Sigmoid colon (tissue), 7 donors: ENCODE results near the gene CLVS2. TPM values are rescaled to one million over a fixed set of nuclear protein-coding genes. Genes with fewer than 3 reads are reported as not detected.

Experiments
- DNase-seq: peaks from one replicate; pipeline ENCODE4 v3.0.0-alpha.2; 2019
- H3K27ac ChIP-seq, 4 donors: fragments of 200-600 bp; sonication (generic); one replicate each; pipeline ENCODE4 v1.5.1; 2016 to 2019; ENCODE audit warnings: mild to moderate bottlenecking in 1 of 4
- H3K27me3 ChIP-seq, 3 donors: fragments of 200-600 bp; sonication (generic); one replicate each; pipeline ENCODE4 v1.5.1; 2019; ENCODE audit warnings: mild to moderate bottlenecking in 1 of 3
- H3K36me3 ChIP-seq, 4 donors: fragments of 200-600 bp; sonication (generic); one replicate each; pipeline ENCODE4 v1.5.1; 2016 to 2019
- H3K4me1 ChIP-seq, 4 donors: fragments of 200-600 bp; sonication (generic); one replicate each; pipeline ENCODE4 v1.5.1; 2017 to 2019
- H3K4me3 ChIP-seq, 4 donors: fragments of 200-600 bp; sonication (generic); one replicate each; pipeline ENCODE4 v1.5.1; 2017 to 2019; ENCODE audit warnings: mild to moderate bottlenecking in 2 of 4, moderate library complexity in 1 of 4
- H3K9me3 ChIP-seq, 4 donors: fragments of 200-600 bp in 3 of 4; sonication (generic) in 3 of 4; one replicate each; pipeline versions ENCODE4 v1.5.1 to v1.6.1; 2013 to 2019
- EP300 ChIP-seq, 4 donors: sonication (generic); formaldehyde crosslinking; IDR thresholded peaks; one replicate each; pipeline ENCODE4 v1.6.1; 2017; ENCODE audit warnings: antibody characterized with exemption in 4 of 4
- POLR2A ChIP-seq, 2 donors: fragments of 450-650 bp; IDR thresholded peaks; one replicate each; pipeline ENCODE4 v1.6.1; 2016; ENCODE audit warnings: antibody characterized with exemption in 2 of 2, mild to moderate bottlenecking in 2 of 2, moderate library complexity in 2 of 2
- POLR2AphosphoS5 ChIP-seq, 4 donors: sonication (generic); formaldehyde crosslinking; IDR thresholded peaks; one replicate each; pipeline ENCODE4 v1.6.1; 2017; ENCODE audit warnings: antibody characterized with exemption in 4 of 4
- WGBS, 2 donors: extraction: QIAGEN DNeasy Blood & Tissue Kit; methylation state at CpG; one replicate each; pipeline ENCODE4 v1.1.7; 2013; 5-methylcytosine and 5-hydroxymethylcytosine counted together
- intact Hi-C: fragments of 100-400 bp; cut with DNase I; formaldehyde crosslinking; loops from one replicate; pipeline ENCODE4 v1.15.1; 2023
- polyA plus RNA-seq, 3 donors: library from polyadenylated mRNA; stranded (reverse); fragments of 200-250 nt; gene quantifications; one replicate each; pipeline ENCODE4 v1.2.3, GENCODE V29; 2013
- total RNA-seq, 4 donors: library from RNA; depleted of rRNA; stranded (reverse); fragments of >200 nt; gene quantifications; one replicate each; pipeline ENCODE4 v1.1.0, GENCODE V29; 2016
- TF ChIP-seq, protein P1 (sequence below), 4 experiments: fragments of 450-650 bp in 3 of 4; fragments of 200-600 bp in 1 of 4; IDR thresholded peaks; one replicate each; pipeline ENCODE4 v1.5.1; 2016 to 2019; ENCODE audit warnings: antibody characterized with exemption in 4 of 4, mild to moderate bottlenecking in 3 of 4, moderate library complexity in 2 of 4
- donor health status: healthy with polysubstance abuse.
- donor health status: Bipolar disorder and iron deficiency.
- donor health status: healthy.

Gene CLVS2
- total and polyA plus RNA-seq, 7 donors = 0.20 to 7.5 (median 1.8) TPM; not detected in 2

DNA sequence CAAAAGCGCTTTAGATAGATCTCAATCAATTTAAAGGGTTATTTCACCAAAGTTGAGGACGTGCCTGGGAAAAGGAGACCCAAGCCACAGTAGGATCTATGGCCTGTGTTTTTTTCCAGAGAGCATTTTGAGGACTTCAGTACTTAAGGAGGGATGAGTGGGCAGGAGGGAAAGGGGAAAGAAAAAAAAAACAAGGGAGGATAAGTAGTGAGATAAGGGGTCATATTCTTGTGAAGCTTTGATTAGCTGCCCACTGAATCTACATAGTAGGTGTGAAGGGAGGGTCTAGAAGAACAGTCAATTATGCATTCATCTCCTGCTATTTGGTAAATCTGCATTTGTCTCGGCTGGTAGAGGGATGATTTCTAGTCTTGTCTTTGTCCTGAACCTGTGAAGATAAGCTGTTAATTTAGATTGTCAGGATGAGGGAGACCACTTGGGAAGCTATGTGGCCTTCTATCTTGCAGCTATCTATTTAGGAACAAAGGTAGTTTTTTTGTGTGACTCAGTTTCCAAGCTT lies 48.4 kb downstream of the CLVS2 start:
- Histone ChIP-seq H3K36me3 (no peaks in the 10 kb centered on the region), H3K4me1 (no peaks in the 10 kb centered on the region), H3K27me3 (no peaks in the 10 kb centered on the region), H3K9me3 (no peaks in the 10 kb centered on the region), H3K27ac (no peak overlapping the region), H3K4me3 (no peak overlapping the region)
- WGBS, 2 donors = 60 to 71% methylated on average over 3 of the region's 3 CpGs
- intact Hi-C loops = no loop called here
- no peak for DNase-seq
- TF ChIP-seq EP300 (IDR thresholded peaks at IDR 0.05) = no peak
- TF ChIP-seq, protein P1, sequence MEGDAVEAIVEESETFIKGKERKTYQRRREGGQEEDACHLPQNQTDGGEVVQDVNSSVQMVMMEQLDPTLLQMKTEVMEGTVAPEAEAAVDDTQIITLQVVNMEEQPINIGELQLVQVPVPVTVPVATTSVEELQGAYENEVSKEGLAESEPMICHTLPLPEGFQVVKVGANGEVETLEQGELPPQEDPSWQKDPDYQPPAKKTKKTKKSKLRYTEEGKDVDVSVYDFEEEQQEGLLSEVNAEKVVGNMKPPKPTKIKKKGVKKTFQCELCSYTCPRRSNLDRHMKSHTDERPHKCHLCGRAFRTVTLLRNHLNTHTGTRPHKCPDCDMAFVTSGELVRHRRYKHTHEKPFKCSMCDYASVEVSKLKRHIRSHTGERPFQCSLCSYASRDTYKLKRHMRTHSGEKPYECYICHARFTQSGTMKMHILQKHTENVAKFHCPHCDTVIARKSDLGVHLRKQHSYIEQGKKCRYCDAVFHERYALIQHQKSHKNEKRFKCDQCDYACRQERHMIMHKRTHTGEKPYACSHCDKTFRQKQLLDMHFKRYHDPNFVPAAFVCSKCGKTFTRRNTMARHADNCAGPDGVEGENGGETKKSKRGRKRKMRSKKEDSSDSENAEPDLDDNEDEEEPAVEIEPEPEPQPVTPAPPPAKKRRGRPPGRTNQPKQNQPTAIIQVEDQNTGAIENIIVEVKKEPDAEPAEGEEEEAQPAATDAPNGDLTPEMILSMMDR (IDR thresholded peaks at IDR 0.05) = no peak

GRCh38 chr6:123053602-123054225 lies 57.7 kb downstream of the CLVS2 start:
- Histone ChIP-seq H3K9me3 (no peaks in the 10 kb centered on the region), H3K4me3 (no peak overlapping the region), H3K36me3 (no peaks in the 10 kb centered on the region), H3K4me1 (peaks cover 0 to 8% (median 6%) of the 10 kb centered on the region in 4 donors), H3K27me3 (no peaks in the 10 kb centered on the region), H3K27ac (no peak overlapping the region)
- no peak for TF ChIP-seq EP300 (IDR thresholded peaks at IDR 0.05)
- TF ChIP-seq, protein P1 (IDR thresholded peaks at IDR 0.05) = no peak
- TF ChIP-seq POLR2AphosphoS5 (IDR thresholded peaks at IDR 0.05) = no peak
- TF ChIP-seq POLR2A (IDR thresholded peaks at IDR 0.05) = no peak
- intact Hi-C loops = loop anchor here (10.0 kb wide), 1 partner anchor 59 kb away; the partner anchor contains the start of gene CLVS2
- no peak for DNase-seq
- 80 to 81% methylated on average over 8 of the region's 8 CpGs for WGBS, 2 donors

GRCh38 chr6:123055256-123055655 lies 59.2 kb downstream of the CLVS2 start:
- intact Hi-C loops = loop anchor here (10.0 kb wide), 1 partner anchor 60 kb away; the partner anchor contains the start of gene CLVS2
- no peak overlapping the region for H3K27ac ChIP-seq
- H3K27me3 ChIP-seq = no peaks in the 10 kb centered on the region
- H3K36me3 ChIP-seq = no peaks in the 10 kb centered on the region
- no peak overlapping the region for H3K4me3 ChIP-seq
- no peak for DNase-seq
- TF ChIP-seq POLR2A (IDR thresholded peaks at IDR 0.05) (no peak), POLR2AphosphoS5 (IDR thresholded peaks at IDR 0.05) (no peak), EP300 (IDR thresholded peaks at IDR 0.05) (no peak)
- TF ChIP-seq, protein P1 (IDR thresholded peaks at IDR 0.05) = no peak
- no peaks in the 10 kb centered on the region for H3K9me3 ChIP-seq
- H3K4me1 ChIP-seq = peaks cover 0 to 8% (median 6%) of the 10 kb centered on the region in 4 donors
- 76 to 78% methylated on average over 1 of the region's 1 CpG for WGBS, 2 donors

- Histone ChIP-seq H3K4me3 (no peak overlapping the region), H3K4me1 (no peaks in the 10 kb centered on the region), H3K27ac (no peak overlapping the region), H3K27me3 (no peaks in the 10 kb centered on the region), H3K9me3 (no peaks in the 10 kb centered on the region), H3K36me3 (no peaks in the 10 kb centered on the region)
- WGBS, 2 donors = 65 to 67% methylated on average over 1 of the region's 1 CpG
- no peak for DNase-seq
- intact Hi-C loops = no loop called here
- TF ChIP-seq POLR2A (IDR thresholded peaks at IDR 0.05) = no peak
- TF ChIP-seq, protein P1 (IDR thresholded peaks at IDR 0.05) = no peak
- no peak for TF ChIP-seq POLR2AphosphoS5 (IDR thresholded peaks at IDR 0.05)
- TF ChIP-seq EP300 (IDR thresholded peaks at IDR 0.05) = no peak
Observed at GRCh38 chr6:123062670-123063069, 66.6 kb downstream of the CLVS2 start.
